PFSK-1 (cell line): ENCODE data around the gene HACD4.

Source experiments
- FOXP2 ChIP-seq: optimal IDR thresholded peaks from 2 replicates; pipeline ENCODE3; 2011; ENCODE audit warnings: borderline replicate concordance, control low read depth, inconsistent platforms; ENCODE audit not compliant: insufficient read depth; ENCODE audit errors: extremely low read length, extremely low read depth
- TAF1 ChIP-seq: IDR thresholded peaks from 2 replicates; pipeline ENCODE4 v1.6.1; 2012; ENCODE audit warnings: low read length, control low read depth, borderline replicate concordance; ENCODE audit not compliant: insufficient read depth
- TF ChIP-seq, protein P1 (sequence below), 2 experiments: IDR thresholded peaks; 2 replicates each; pipeline versions ENCODE4 v1.6.1 to v1.8.0; 2011 to 2012; ENCODE audit warnings: low read depth in 2 of 2, low read length in 2 of 2, control low read depth in 1 of 2, inconsistent platforms in 1 of 2, mild to moderate bottlenecking in 1 of 2, moderate library complexity in 1 of 2; ENCODE audit not compliant: insufficient read depth in 1 of 2

DNA sequence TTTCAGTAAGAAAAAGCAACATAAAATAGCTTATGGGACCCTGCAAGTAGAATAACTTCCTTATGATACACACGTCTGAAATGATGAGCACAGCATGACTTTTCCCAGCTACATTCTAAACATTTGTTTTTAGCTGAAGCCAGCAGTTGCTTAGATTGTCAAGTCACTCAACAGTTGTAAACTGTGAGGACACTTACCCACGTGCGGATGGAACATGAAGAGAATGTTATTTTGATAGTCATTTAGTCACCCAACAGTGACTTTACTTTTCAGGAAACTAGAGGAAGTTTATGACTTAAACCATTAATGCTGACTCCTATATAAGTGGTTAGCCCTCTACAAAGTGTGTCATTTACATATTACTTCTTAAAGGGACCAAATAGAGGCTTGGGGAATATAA, 3.0 kb downstream of the HACD4 start:
- no peak for TF ChIP-seq FOXP2
- TF ChIP-seq, protein P1, sequence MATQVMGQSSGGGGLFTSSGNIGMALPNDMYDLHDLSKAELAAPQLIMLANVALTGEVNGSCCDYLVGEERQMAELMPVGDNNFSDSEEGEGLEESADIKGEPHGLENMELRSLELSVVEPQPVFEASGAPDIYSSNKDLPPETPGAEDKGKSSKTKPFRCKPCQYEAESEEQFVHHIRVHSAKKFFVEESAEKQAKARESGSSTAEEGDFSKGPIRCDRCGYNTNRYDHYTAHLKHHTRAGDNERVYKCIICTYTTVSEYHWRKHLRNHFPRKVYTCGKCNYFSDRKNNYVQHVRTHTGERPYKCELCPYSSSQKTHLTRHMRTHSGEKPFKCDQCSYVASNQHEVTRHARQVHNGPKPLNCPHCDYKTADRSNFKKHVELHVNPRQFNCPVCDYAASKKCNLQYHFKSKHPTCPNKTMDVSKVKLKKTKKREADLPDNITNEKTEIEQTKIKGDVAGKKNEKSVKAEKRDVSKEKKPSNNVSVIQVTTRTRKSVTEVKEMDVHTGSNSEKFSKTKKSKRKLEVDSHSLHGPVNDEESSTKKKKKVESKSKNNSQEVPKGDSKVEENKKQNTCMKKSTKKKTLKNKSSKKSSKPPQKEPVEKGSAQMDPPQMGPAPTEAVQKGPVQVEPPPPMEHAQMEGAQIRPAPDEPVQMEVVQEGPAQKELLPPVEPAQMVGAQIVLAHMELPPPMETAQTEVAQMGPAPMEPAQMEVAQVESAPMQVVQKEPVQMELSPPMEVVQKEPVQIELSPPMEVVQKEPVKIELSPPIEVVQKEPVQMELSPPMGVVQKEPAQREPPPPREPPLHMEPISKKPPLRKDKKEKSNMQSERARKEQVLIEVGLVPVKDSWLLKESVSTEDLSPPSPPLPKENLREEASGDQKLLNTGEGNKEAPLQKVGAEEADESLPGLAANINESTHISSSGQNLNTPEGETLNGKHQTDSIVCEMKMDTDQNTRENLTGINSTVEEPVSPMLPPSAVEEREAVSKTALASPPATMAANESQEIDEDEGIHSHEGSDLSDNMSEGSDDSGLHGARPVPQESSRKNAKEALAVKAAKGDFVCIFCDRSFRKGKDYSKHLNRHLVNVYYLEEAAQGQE (IDR thresholded peaks at IDR 0.05; ENCODE audit: insufficient read depth in 1 of 2, low read depth in 2 of 2, low read length in 2 of 2) = no peak
- no peak for TF ChIP-seq TAF1
